Caco-2 (cell line): ENCODE measurements around the gene ANKRD60. TPM values are rescaled to one million over a fixed set of nuclear protein-coding genes. Genes with fewer than 3 reads are reported as not detected.

Experiments used
- BruUV-seq: library from RNA; stranded (reverse); fragments of 400-500 nt; replicated peaks from 2 replicates; lab custom pipeline; 2021; lab: Mats Ljungman, UMichigan
- CTCF ChIA-PET: fragments of 300-600 bp; sonication (Branson Sonifier 250); formaldehyde crosslinking; loops from one replicate; lab custom pipeline; 2022; ENCODE audit warnings: antibody characterized with exemption; lab: Charles Lee
- POLR2A ChIA-PET: fragments of 300-600 bp; sonication (Branson Sonifier 250); formaldehyde crosslinking; loops from one replicate; lab custom pipeline; 2022; ENCODE audit warnings: antibody characterized with exemption; lab: Charles Lee
- DNase-seq, 2 experiments: peaks; one replicate each; pipeline versions ENCODE4 v3.0.0 to v3.0.0-alpha.2; 2020 to 2022
- H3K27me3 ChIP-seq: replicated peaks from 2 replicates; pipeline ENCODE4 v1.6.0; 2011; ENCODE audit warnings: low read length; ENCODE audit not compliant: control insufficient read depth, insufficient read depth
- H3K36me3 ChIP-seq: 2 replicates; pipeline ENCODE4 v1.5.1; 2011; ENCODE audit warnings: low read length; ENCODE audit not compliant: control insufficient read depth, insufficient read depth
- H3K4me1 ChIP-seq: fragments of 250-450 bp; sonication (Bioruptor Pico); 2 replicates; pipeline ENCODE4 v1.5.1; 2020; ENCODE audit warnings: mild to moderate bottlenecking
- H3K4me3 ChIP-seq: 2 replicates; pipeline ENCODE4 v1.5.1; 2011; ENCODE audit warnings: low read depth, mild to moderate bottlenecking, control low read depth, low read length
- H3K9me3 ChIP-seq: fragments of 250-450 bp; sonication (Bioruptor Pico); 2 replicates; pipeline ENCODE4 v1.5.1; 2020; ENCODE audit warnings: mild to moderate bottlenecking, moderate library complexity
- H3K27ac Mint-ChIP-seq: one replicate; pipeline ENCODE4 v1.8.0; 2022; ENCODE audit warnings: mixed read lengths; ENCODE audit not compliant: unreplicated experiment
- H3K27me3 Mint-ChIP-seq: one replicate; pipeline ENCODE4 v1.8.0; 2022; ENCODE audit warnings: mixed read lengths; ENCODE audit not compliant: insufficient read depth, unreplicated experiment
- H3K36me3 Mint-ChIP-seq: one replicate; pipeline ENCODE4 v1.8.0; 2022; ENCODE audit warnings: mild to moderate bottlenecking, mixed read lengths; ENCODE audit not compliant: insufficient read depth, unreplicated experiment
- H3K4me1 Mint-ChIP-seq: one replicate; pipeline ENCODE4 v1.8.0; 2022; ENCODE audit warnings: low read depth, mixed read lengths; ENCODE audit not compliant: unreplicated experiment
- H3K4me3 Mint-ChIP-seq: one replicate; pipeline ENCODE4 v1.8.0; 2022; ENCODE audit warnings: mild to moderate bottlenecking, moderate library complexity, mixed read lengths; ENCODE audit not compliant: unreplicated experiment
- H3K9me3 Mint-ChIP-seq: one replicate; pipeline ENCODE4 v1.8.0; 2022; ENCODE audit warnings: mixed read lengths; ENCODE audit not compliant: unreplicated experiment
- intact Hi-C: fragments of 100-400 bp; cut with micrococcal nuclease; formaldehyde crosslinking; loops from one replicate; pipeline ENCODE4 v1.10.0; 2022; ENCODE audit not compliant: unreplicated experiment
- total RNA-seq: library from RNA; stranded (reverse); gene quantifications from 2 replicates; pipeline ENCODE4 v1.2.3, GENCODE V29; 2022
- TF ChIP-seq, protein P1 (sequence below), 2 experiments: fragments of 200-600 bp in 1 of 2; IDR thresholded peaks; 1 replicate in 1 of 2; 2 replicates in 1 of 2; pipeline versions ENCODE4 v1.5.1 to v1.8.0; 2011 to 2022; ENCODE audit warnings: antibody characterized with exemption in 1 of 2, control low read depth in 1 of 2, inconsistent platforms in 1 of 2, low read depth in 1 of 2, low read length in 1 of 2, mild to moderate bottlenecking in 1 of 2, moderate library complexity in 1 of 2; ENCODE audit not compliant: insufficient read depth in 1 of 2, severe bottlenecking in 1 of 2, unreplicated experiment in 1 of 2

The ANKRD60 gene
- total RNA-seq, 1 experiment from 2014 or later: not detected

GRCh38 chr20:58235010-58235409 lies 6.6 kb upstream of the ANKRD60 start:
- Mint-ChIP-seq H3K27me3 (peaks cover 50% of the 10 kb centered on the region), H3K4me3 (no peak overlapping the region), H3K36me3 (no peaks in the 10 kb centered on the region), H3K27ac (no peak overlapping the region), H3K4me1 (peaks cover 9% of the 10 kb centered on the region), H3K9me3 (no peaks in the 10 kb centered on the region)
- peaks cover 5% of the 10 kb centered on the region; the same call in 1 of the 2 replicates for H3K27me3 ChIP-seq
- no peaks in the 10 kb centered on the region for H3K36me3 ChIP-seq
- ChIA-PET POLR2A (interaction anchor here (0.6 kb wide), 1 partner anchor 161 kb away, joined by 3 read pairs; no protein-coding TSS in a partner anchor), CTCF (interaction anchor here (0.6 to 1.0 kb wide), 3 partner anchors 82 to 416 kb away, joined by 3 to 5 read pairs (median 4); partner anchors contain the start of genes STX16 and VAPB)
- H3K9me3 ChIP-seq: no peaks in the 10 kb centered on the region
- H3K4me1 ChIP-seq: no peaks in the 10 kb centered on the region
- no peak for DNase-seq
- TF ChIP-seq, protein P1, sequence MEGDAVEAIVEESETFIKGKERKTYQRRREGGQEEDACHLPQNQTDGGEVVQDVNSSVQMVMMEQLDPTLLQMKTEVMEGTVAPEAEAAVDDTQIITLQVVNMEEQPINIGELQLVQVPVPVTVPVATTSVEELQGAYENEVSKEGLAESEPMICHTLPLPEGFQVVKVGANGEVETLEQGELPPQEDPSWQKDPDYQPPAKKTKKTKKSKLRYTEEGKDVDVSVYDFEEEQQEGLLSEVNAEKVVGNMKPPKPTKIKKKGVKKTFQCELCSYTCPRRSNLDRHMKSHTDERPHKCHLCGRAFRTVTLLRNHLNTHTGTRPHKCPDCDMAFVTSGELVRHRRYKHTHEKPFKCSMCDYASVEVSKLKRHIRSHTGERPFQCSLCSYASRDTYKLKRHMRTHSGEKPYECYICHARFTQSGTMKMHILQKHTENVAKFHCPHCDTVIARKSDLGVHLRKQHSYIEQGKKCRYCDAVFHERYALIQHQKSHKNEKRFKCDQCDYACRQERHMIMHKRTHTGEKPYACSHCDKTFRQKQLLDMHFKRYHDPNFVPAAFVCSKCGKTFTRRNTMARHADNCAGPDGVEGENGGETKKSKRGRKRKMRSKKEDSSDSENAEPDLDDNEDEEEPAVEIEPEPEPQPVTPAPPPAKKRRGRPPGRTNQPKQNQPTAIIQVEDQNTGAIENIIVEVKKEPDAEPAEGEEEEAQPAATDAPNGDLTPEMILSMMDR (IDR thresholded peaks at IDR 0.05; ENCODE audit: insufficient read depth in 1 of 2, low read depth in 1 of 2, low read length in 1 of 2, severe bottlenecking in 1 of 2, unreplicated experiment in 1 of 2): no peak
- no peak overlapping the region for H3K4me3 ChIP-seq
- BruUV-seq: no TSS peak
- intact Hi-C loops: loop anchor here (5.0 kb wide), 1 partner anchor 457 kb away; the partner anchor contains the start of gene NPEPL1

DNA sequence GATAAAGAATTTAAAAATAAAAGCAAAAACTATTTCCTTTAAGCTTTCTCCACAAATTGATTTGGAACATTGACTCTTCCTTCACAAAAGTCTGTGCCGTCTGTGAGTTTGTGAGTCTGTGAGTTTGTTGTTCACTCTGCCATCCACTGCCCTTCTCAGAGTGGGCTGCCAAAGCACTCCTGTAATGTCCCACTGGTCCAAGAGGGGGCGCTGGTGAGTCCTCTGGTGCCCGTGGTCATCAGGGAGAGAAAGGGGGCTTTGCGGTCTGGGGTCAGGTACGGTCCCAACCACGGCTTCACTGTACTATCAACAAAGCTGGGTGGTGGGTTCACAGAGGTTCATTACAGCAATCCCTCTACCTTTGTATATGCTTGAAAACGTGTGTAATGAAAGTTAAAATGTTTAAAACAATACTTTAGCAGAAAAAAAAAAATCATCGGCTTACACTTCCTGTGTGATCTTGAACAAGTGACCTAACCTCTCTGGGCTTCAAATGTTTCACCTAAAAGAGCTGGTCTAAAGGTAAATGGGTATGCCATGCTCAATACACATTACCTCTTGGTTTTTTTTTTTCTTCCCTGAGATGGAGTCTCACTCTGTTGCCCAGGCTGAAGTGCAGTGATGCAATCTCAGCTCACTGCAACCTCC lies 5.6 kb upstream of the ANKRD60 start:
- H3K4me1 ChIP-seq: no peaks in the 10 kb centered on the region
- intact Hi-C loops: no loop called here
- no peaks in the 10 kb centered on the region for H3K9me3 Mint-ChIP-seq
- H3K4me3 ChIP-seq: no peak overlapping the region
- DNase-seq: peak in 1 of 2 experiments; percentile 67
- peaks cover 13% of the 10 kb centered on the region for H3K4me1 Mint-ChIP-seq
- BruUV-seq: no TSS peak
- H3K36me3 ChIP-seq: no peaks in the 10 kb centered on the region
- CTCF ChIA-PET: interaction anchor here (0.6 to 0.7 kb wide), 3 partner anchors 378 to 1276 kb away, joined by 3 to 4 read pairs (median 3); no protein-coding TSS in a partner anchor
- H3K4me3 Mint-ChIP-seq: no peak overlapping the region
- H3K36me3 Mint-ChIP-seq: peaks cover 1% of the 10 kb centered on the region
- TF ChIP-seq, protein P1 (IDR thresholded peaks at IDR 0.05; ENCODE audit: insufficient read depth in 1 of 2, low read depth in 1 of 2, low read length in 1 of 2, severe bottlenecking in 1 of 2, unreplicated experiment in 1 of 2): peak; percentile 78 to 90
- no peak overlapping the region for H3K27ac Mint-ChIP-seq
- peaks cover 57% of the 10 kb centered on the region for H3K27me3 Mint-ChIP-seq
- peaks cover 5% of the 10 kb centered on the region; the same call in 1 of the 2 replicates for H3K27me3 ChIP-seq
- H3K9me3 ChIP-seq: no peaks in the 10 kb centered on the region
- POLR2A ChIA-PET: no interaction called here

DNA sequence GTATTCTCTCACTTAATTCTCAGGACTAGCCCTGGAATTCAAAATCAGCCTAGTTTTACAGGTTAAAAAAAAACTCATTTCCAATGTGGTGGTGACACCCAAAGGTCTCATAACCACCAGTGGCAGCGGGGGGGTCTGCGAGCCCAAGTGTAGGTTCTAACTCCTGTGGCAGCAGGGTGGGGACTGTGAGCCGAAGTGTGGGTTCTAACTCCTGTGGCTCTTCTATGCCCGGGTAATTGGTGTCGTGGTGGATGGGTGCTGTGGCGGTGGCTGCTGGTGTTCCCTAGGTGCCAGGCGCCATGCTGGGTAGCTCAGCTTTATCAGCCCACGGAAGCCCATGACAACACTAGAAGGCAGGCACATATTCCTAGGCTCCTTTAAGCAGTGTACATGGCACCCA lies 4.9 kb upstream of the ANKRD60 start:
- Mint-ChIP-seq H3K9me3 (no peaks in the 10 kb centered on the region), H3K4me1 (peaks cover 13% of the 10 kb centered on the region), H3K36me3 (peaks cover 5% of the 10 kb centered on the region), H3K27me3 (peaks cover 60% of the 10 kb centered on the region), H3K4me3 (no peak overlapping the region), H3K27ac (no peak overlapping the region)
- H3K4me3 ChIP-seq: no peak overlapping the region
- DNase-seq: no peak
- no peaks in the 10 kb centered on the region for H3K9me3 ChIP-seq
- H3K4me1 ChIP-seq: no peaks in the 10 kb centered on the region
- BruUV-seq: no TSS peak
- peaks cover 5% of the 10 kb centered on the region; the same call in 1 of the 2 replicates for H3K27me3 ChIP-seq
- POLR2A ChIA-PET: no interaction called here
- intact Hi-C loops: no loop called here
- no peaks in the 10 kb centered on the region for H3K36me3 ChIP-seq
- CTCF ChIA-PET: interaction anchor here (0.6 to 0.7 kb wide), 2 partner anchors 427 to 1275 kb away, joined by 3 read pairs; no protein-coding TSS in a partner anchor
- TF ChIP-seq, protein P1 (IDR thresholded peaks at IDR 0.05; ENCODE audit: insufficient read depth in 1 of 2, low read depth in 1 of 2, low read length in 1 of 2, severe bottlenecking in 1 of 2, unreplicated experiment in 1 of 2): no peak
